ENCODE measurements around the gene TARS1.

- no peak for TF ChIP-seq EZH2phosphoT487 (IDR thresholded peaks at IDR 0.05; ENCODE audit: borderline replicate concordance, low read depth, low read length)
- TF ChIP-seq, protein P1, sequence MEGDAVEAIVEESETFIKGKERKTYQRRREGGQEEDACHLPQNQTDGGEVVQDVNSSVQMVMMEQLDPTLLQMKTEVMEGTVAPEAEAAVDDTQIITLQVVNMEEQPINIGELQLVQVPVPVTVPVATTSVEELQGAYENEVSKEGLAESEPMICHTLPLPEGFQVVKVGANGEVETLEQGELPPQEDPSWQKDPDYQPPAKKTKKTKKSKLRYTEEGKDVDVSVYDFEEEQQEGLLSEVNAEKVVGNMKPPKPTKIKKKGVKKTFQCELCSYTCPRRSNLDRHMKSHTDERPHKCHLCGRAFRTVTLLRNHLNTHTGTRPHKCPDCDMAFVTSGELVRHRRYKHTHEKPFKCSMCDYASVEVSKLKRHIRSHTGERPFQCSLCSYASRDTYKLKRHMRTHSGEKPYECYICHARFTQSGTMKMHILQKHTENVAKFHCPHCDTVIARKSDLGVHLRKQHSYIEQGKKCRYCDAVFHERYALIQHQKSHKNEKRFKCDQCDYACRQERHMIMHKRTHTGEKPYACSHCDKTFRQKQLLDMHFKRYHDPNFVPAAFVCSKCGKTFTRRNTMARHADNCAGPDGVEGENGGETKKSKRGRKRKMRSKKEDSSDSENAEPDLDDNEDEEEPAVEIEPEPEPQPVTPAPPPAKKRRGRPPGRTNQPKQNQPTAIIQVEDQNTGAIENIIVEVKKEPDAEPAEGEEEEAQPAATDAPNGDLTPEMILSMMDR (conservative IDR thresholded peaks at IDR 0.05; ENCODE audit: low read length): no peak
Observed at GRCh38 chr5:33480876-33481275, 40.1 kb downstream of the TARS1 start.
